ENCODE results near the gene SMIM22. TPM values are rescaled to one million over a fixed set of nuclear protein-coding genes. Genes with fewer than 3 reads are reported as not detected.

Gene SMIM22
- total RNA-seq, 1 experiment from 2014 or later = 3.3 TPM

GRCh38 chr16:4801962-4802658 lies 6.9 kb downstream of the SMIM22 start, which contains the start of gene ROGDI:
ROGDI (minus strand) TSS chr16:4802633; CDS start chr16:4802571, 62 bp downstream.
- no peaks in the 10 kb centered on the region for H3K27me3 ChIP-seq (ENCODE audit: insufficient read depth, low read length)
- DNase-seq (ENCODE audit: low read depth, low spot score) (peak; percentile 64), ATAC-seq (peak; percentile 76)
- peak within 1 kb of the TSS; percentile 76 for H3K9ac ChIP-seq (ENCODE audit: low read length)
- H3K27ac ChIP-seq (ENCODE audit: low read depth, low read length) = peak within 1 kb of the TSS; percentile 89
- POLR2A ChIA-PET = interaction anchor here (1.5 to 1.6 kb wide), 2 partner anchors 68 to 143 kb away, joined by 5 to 6 read pairs; partner anchors contain the start of genes ANKS3 and DNAAF8
- H4K20me1 ChIP-seq (ENCODE audit: insufficient read depth) = no peaks in the 10 kb centered on the region
- H3K36me3 ChIP-seq (ENCODE audit: control insufficient read depth in 1 of 2, insufficient read depth in 2 of 2, low read length in 2 of 2) = peaks cover 3 to 7% of the 10 kb centered on the region in 2 experiments; a peak in 2 of 4 replicates
- BruUV-seq (replicated peaks) = no TSS peak
- no peaks in the 10 kb centered on the region for H3K79me2 ChIP-seq (ENCODE audit: insufficient read depth, low read length)
- intact Hi-C loops (cut with micrococcal nuclease) = loop anchor here (1.0 kb wide), 1 partner anchor 68 kb away; the partner anchor contains the start of genes ANKS3 and DNAAF8
- H3K4me1 ChIP-seq (ENCODE audit: control insufficient read depth in 1 of 2, insufficient read depth in 2 of 2, low read length in 2 of 2) = peaks cover 13 to 20% of the 10 kb centered on the region in 2 experiments
- TF ChIP-seq ZNF274 (IDR thresholded peaks at IDR 0.05; ENCODE audit: low read depth, low read length) (no peak), ELF1 (IDR thresholded peaks at IDR 0.05; ENCODE audit: borderline replicate concordance, low read depth) (no peak), RAD21 (IDR thresholded peaks at IDR 0.05; ENCODE audit: low read depth) (no peak), EGR1 (IDR thresholded peaks at IDR 0.05; ENCODE audit: low read depth) (no peak), YY1 (IDR thresholded peaks at IDR 0.05; ENCODE audit: extremely low read depth, insufficient replicate concordance, low read depth, low read length) (peak; percentile 28), SIN3A (IDR thresholded peaks at IDR 0.05; ENCODE audit: low read depth) (no peak), JUND (IDR thresholded peaks at IDR 0.05) (no peak), REST (IDR thresholded peaks at IDR 0.05; ENCODE audit: low read depth) (no peak), POLR2AphosphoS5 (IDR thresholded peaks at IDR 0.05; ENCODE audit: low read depth, low read length) (peak; percentile 66), POLR2A (IDR thresholded peaks at IDR 0.05; ENCODE audit: borderline replicate concordance, extremely low read depth, insufficient read depth, insufficient read length) (peak; percentile 19), SP1 (IDR thresholded peaks at IDR 0.05; ENCODE audit: low read depth) (no peak)
- TF ChIP-seq, protein P1, sequence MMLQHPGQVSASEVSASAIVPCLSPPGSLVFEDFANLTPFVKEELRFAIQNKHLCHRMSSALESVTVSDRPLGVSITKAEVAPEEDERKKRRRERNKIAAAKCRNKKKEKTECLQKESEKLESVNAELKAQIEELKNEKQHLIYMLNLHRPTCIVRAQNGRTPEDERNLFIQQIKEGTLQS (IDR thresholded peaks at IDR 0.05) = no peak
- RAD21 ChIA-PET (ENCODE audit: low non-redundant PET in 1 of 2, low total read pairs in 2 of 2, uncharacterized antibody in 2 of 2, unreplicated experiment in 2 of 2) = interaction anchor here (1.2 to 1.5 kb wide), 2 partner anchors 33 to 35 kb away, joined by 3 read pairs; partner anchors contain the start of gene ZNF500 (in 1 of the 2)
- peak within 1 kb of the TSS; percentile 60 to 62 for H3K4me3 ChIP-seq (replicated peaks in 1 of 2; ENCODE audit: low read depth in 1 of 2, low read length in 2 of 2)
- no peaks in the 10 kb centered on the region for H3K9me2 ChIP-seq (ENCODE audit: insufficient read depth)
- CTCF ChIA-PET = interaction anchor here (1.0 kb wide), 1 partner anchor 241 kb away, joined by 3 read pairs; no protein-coding TSS in a partner anchor
- H2AFZ ChIP-seq (ENCODE audit: low read depth, low read length, poor library complexity, severe bottlenecking) = peak within 1 kb of the TSS; percentile 66
- H3K9me3 ChIP-seq (ENCODE audit: control insufficient read depth in 1 of 2, insufficient read depth in 1 of 2, low read depth in 1 of 2, low read length in 2 of 2) = no peaks in the 10 kb centered on the region
- H3K4me2 ChIP-seq (ENCODE audit: low read length) = peak within 1 kb of the TSS; percentile 97
